NCI-H345 (cell line): ENCODE results near the gene SLC39A7.

Experiments
- DNase-seq: peaks from one replicate; lab custom pipeline; 2025; lab: John Stamatoyannopoulos, UW

SLC39A7 gene

DNA sequence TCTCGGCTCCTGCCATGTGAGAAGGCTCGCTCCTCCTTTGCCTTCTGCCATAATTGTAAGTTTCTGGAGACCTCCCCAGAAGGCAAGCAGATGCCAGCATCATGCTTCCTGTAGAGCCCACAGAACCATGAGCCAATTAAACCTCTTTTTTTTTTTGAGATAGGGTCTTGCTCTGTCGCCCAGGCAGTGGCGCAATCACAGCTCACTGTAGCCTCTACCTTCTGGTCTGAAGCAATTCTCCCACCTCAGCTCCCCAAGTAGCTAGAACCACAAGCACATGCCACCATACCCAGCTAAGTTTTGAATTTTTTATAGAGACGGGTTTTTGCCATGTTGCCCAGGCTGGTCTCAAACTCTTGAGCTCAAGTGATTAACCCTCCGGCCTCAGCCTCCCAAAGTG lies 36.2 kb downstream of the SLC39A7 start:
- no peak for DNase-seq

GRCh38 chr6:33237741-33238140 lies 37.1 kb downstream of the SLC39A7 start:
- no peak for DNase-seq

GRCh38 chr6:33241968-33242367 lies 41.3 kb downstream of the SLC39A7 start:
- no peak for DNase-seq

DNA sequence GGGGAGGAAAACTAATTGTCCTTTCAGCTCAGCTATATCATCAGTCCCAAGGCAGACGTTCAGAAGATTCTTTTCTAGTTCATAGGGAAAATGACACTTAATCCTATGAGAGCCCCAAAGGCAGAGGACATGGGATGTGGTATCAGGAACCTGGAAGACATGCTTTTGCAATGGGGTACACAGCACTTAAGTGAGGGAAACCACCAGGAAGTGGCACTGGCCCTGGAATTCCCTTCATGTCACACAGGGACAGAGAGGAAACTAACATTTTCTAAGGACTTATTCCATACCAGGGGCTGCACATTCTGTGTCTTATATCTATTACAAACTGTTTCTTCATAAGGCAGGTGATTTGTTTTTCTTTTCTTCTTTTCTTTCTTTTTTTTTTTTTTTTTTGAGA lies 42.8 kb downstream of the SLC39A7 start:
- DNase-seq = no peak

GRCh38 chr6:33247977-33248642 lies 47.4 kb downstream of the SLC39A7 start:
- DNase-seq = peak; percentile 82

DNA sequence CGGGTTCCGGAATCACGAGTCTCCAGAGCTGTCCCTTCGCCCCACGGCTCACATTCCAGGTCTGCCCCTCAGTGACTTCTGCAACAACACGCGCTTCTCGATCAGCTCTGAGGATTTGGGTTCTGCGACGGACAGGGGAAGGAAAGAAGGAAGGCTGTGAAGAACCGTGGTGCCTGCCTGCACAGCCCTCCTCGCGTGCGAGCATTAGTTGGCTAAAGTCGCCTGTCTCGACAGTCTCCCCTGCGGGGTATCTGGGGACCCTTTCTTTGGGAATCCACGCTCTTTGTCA lies 47.9 kb downstream of the SLC39A7 start:
- peak; percentile 66 for DNase-seq

GRCh38 chr6:33248932-33249731 lies 48.5 kb downstream of the SLC39A7 start:
- DNase-seq = peak; percentile 96

- DNase-seq = no peak
These were observed 49.3 kb downstream of the SLC39A7 start for GRCh38 chr6:33249732-33250630.

DNA sequence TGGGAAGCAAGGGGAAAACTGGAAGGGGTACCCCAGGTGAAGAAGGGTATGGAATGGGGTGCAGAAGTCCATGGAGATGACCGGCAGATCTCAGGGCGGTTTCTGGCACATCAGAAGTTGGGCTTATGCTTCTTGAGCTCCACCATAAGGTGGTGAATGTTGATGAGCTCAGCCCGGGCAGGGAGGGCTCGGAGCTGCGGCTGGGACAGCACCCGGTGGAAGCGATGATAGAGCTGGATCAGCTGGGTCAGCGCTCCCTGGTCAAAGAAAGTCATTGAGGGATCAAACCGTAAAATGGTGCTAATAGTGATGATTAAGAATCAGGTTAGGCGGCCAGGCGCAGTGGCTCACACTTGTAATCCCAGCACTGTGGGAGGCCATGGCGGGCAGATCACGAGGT lies 50.1 kb downstream of the SLC39A7 start:
- DNase-seq = no peak

GRCh38 chr6:33251395-33252012 lies 50.8 kb downstream of the SLC39A7 start:
- no peak for DNase-seq

GRCh38 chr6:33252759-33253158 lies 52.1 kb downstream of the SLC39A7 start:
- no peak for DNase-seq
